Measurements from ENCODE around the gene SORCS3. TPM values are rescaled to one million over a fixed set of nuclear protein-coding genes. Genes with fewer than 3 reads are reported as not detected.

Gene SORCS3
- total RNA-seq, 2 donors from 2014 or later: 0.68 TPM; not detected in 1

DNA sequence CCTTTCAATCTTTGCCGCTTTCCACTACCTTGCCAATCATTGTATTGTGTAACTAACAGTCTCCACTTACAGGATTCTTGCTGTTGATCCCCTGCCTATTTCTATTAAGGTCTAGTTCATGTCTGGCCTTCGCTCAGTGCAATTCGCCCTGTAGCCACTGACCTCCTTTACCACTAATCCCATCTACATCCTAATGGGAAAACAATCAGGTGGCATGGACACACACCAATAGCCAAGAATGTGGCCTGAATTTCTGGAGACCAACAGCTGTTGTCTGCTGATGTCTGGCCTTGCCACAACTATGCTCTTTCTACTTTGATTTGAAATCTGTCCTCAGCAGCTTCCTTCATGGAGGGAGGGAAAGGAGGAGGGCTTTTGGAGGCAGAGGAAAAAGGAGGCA lies 546.2 kb downstream of the SORCS3 start:
- H3K4me1 ChIP-seq (ENCODE audit: control insufficient read depth, insufficient read depth, low read length): no peaks in the 10 kb centered on the region
- TF ChIP-seq, protein P1, sequence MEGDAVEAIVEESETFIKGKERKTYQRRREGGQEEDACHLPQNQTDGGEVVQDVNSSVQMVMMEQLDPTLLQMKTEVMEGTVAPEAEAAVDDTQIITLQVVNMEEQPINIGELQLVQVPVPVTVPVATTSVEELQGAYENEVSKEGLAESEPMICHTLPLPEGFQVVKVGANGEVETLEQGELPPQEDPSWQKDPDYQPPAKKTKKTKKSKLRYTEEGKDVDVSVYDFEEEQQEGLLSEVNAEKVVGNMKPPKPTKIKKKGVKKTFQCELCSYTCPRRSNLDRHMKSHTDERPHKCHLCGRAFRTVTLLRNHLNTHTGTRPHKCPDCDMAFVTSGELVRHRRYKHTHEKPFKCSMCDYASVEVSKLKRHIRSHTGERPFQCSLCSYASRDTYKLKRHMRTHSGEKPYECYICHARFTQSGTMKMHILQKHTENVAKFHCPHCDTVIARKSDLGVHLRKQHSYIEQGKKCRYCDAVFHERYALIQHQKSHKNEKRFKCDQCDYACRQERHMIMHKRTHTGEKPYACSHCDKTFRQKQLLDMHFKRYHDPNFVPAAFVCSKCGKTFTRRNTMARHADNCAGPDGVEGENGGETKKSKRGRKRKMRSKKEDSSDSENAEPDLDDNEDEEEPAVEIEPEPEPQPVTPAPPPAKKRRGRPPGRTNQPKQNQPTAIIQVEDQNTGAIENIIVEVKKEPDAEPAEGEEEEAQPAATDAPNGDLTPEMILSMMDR (conservative IDR thresholded peaks at IDR 0.05): no peak
- Mint-ChIP-seq H3K36me3 (ENCODE audit: low read depth) (no peaks in the 10 kb centered on the region), H3K27me3 (ENCODE audit: insufficient read depth) (peaks cover 15% of the 10 kb centered on the region), H3K27ac (no peak overlapping the region), H3K4me3 (no peak overlapping the region), H3K9me3 (no peaks in the 10 kb centered on the region), H3K4me1 (peaks cover 1% of the 10 kb centered on the region)
- H3K27me3 ChIP-seq (ENCODE audit: control insufficient read depth, insufficient read depth, low read length, poor library complexity, severe bottlenecking): peaks cover 1% of the 10 kb centered on the region
- no peaks in the 10 kb centered on the region for H3K9me3 ChIP-seq (ENCODE audit: control insufficient read depth, low read length)
- 89 to 97% methylated on average over 3 of the region's 3 CpGs for WGBS, 2 experiments (ENCODE audit: insufficient coverage in 1 of 2, insufficient read length in 1 of 2)
- no peak for DNase-seq
- no peaks in the 10 kb centered on the region for H3K36me3 ChIP-seq (ENCODE audit: control insufficient read depth, insufficient read depth, low read length)
- H3K27ac ChIP-seq (ENCODE audit: low read depth, low read length): no peak overlapping the region
- H3K9ac ChIP-seq (ENCODE audit: extremely low read depth, low read length, poor library complexity, severe bottlenecking): no peak overlapping the region
- H3K4me3 ChIP-seq (ENCODE audit: low read length): no peak overlapping the region

DNA sequence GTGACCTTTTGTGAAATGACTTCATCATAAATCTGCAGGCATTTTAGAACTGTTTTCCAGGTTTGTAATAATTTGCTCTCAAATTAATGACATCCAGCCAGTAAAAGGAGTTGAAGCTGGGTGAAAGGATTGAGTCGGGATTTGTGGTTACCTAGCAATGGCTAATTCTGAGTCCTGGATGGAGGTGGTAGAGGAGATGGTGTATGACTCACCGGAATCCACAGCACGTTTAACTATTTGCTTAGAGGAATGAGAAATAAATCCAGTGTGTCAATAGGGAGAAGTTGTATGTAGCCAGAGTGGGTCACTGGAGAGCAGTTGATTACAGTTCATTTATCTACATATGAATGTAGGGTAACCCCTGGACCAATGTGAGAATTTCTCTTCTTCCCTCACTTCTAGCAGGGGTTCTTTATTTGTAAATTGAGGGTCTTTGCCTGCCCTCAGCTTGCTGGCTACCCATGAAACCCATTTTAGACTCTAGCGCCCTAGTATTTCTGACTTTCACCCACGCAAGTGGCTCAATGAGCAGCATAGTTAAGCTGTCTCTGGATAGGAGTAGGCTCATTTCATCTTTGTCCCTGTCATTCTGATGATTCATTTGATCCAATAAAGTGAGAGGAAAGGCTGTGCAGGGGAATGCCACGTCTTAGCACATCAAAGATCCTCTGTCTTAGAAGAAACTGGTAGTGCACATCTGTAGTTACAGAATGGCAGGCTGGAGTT lies 547.8 kb downstream of the SORCS3 start:
- Mint-ChIP-seq H3K9me3 (no peaks in the 10 kb centered on the region), H3K36me3 (ENCODE audit: low read depth) (no peaks in the 10 kb centered on the region), H3K27ac (no peak overlapping the region), H3K27me3 (ENCODE audit: insufficient read depth) (peaks cover 22% of the 10 kb centered on the region), H3K4me1 (peaks cover 1% of the 10 kb centered on the region), H3K4me3 (no peak overlapping the region)
- H3K4me3 ChIP-seq (ENCODE audit: low read length): no peak overlapping the region
- H3K4me1 ChIP-seq (ENCODE audit: control insufficient read depth, insufficient read depth, low read length): no peaks in the 10 kb centered on the region
- H3K36me3 ChIP-seq (ENCODE audit: control insufficient read depth, insufficient read depth, low read length): no peaks in the 10 kb centered on the region
- H3K9me3 ChIP-seq (ENCODE audit: control insufficient read depth, low read length): no peaks in the 10 kb centered on the region
- no peak for DNase-seq
- 81 to 87% methylated on average over 6 of the region's 6 CpGs for WGBS, 2 experiments (ENCODE audit: insufficient coverage in 1 of 2, insufficient read length in 1 of 2)
- H3K27ac ChIP-seq (ENCODE audit: low read depth, low read length): no peak overlapping the region
- no peak overlapping the region for H3K9ac ChIP-seq (ENCODE audit: extremely low read depth, low read length, poor library complexity, severe bottlenecking)
- TF ChIP-seq, protein P1 (conservative IDR thresholded peaks at IDR 0.05): no peak
- peaks cover 12% of the 10 kb centered on the region for H3K27me3 ChIP-seq (ENCODE audit: control insufficient read depth, insufficient read depth, low read length, poor library complexity, severe bottlenecking)

DNA sequence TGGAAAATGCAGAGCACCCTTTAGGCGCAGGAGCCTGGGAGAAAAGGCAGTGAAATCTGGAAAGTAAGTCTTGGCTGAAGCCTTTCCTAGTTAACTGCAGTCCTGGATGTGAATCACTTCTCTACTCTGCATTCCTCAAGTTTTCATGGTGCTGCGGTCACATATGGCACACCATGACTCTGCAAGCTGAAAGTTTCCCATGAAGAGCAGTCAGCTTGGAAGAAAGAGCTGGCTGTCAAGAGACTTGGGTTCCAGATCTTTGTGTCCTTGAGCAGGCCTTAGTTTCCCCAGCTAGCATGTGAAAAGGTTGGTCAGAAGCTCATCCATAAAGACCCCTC lies 548.3 kb downstream of the SORCS3 start:
- H3K4me1 ChIP-seq (ENCODE audit: control insufficient read depth, insufficient read depth, low read length): no peaks in the 10 kb centered on the region
- no peaks in the 10 kb centered on the region for H3K9me3 Mint-ChIP-seq
- WGBS, 2 experiments (ENCODE audit: insufficient coverage in 1 of 2, insufficient read length in 1 of 2): 95 to 100% methylated on average over 1 to 2 of the region's 2 CpGs
- peaks cover 25% of the 10 kb centered on the region for H3K27me3 Mint-ChIP-seq (ENCODE audit: insufficient read depth)
- H3K9me3 ChIP-seq (ENCODE audit: control insufficient read depth, low read length): no peaks in the 10 kb centered on the region
- H3K4me1 Mint-ChIP-seq: peaks cover 1% of the 10 kb centered on the region
- DNase-seq: no peak
- H3K27ac Mint-ChIP-seq: no peak overlapping the region
- H3K9ac ChIP-seq (ENCODE audit: extremely low read depth, low read length, poor library complexity, severe bottlenecking): no peak overlapping the region
- H3K4me3 ChIP-seq (ENCODE audit: low read length): no peak overlapping the region
- no peaks in the 10 kb centered on the region for H3K36me3 Mint-ChIP-seq (ENCODE audit: low read depth)
- TF ChIP-seq, protein P1 (conservative IDR thresholded peaks at IDR 0.05): no peak
- no peaks in the 10 kb centered on the region for H3K36me3 ChIP-seq (ENCODE audit: control insufficient read depth, insufficient read depth, low read length)
- peaks cover 12% of the 10 kb centered on the region for H3K27me3 ChIP-seq (ENCODE audit: control insufficient read depth, insufficient read depth, low read length, poor library complexity, severe bottlenecking)
- no peak overlapping the region for H3K4me3 Mint-ChIP-seq
- no peak overlapping the region for H3K27ac ChIP-seq (ENCODE audit: low read depth, low read length)

Measured in endodermal cell (in vitro differentiated cells).